ENCODE measurements around the gene GRID2.
"Not testable (repeated sequence)": the region's sequence is repeated elsewhere in the genome, so short reads cannot be mapped to it uniquely, and the experiment has no call there.

Gene GRID2

GRCh38 chr4:92444143-92444843 lies 140.5 kb downstream of the GRID2 start:
- not testable (repeated sequence) for DNase-seq

- no peak for DNase-seq
These were observed 141.4 kb downstream of the GRID2 start for GRCh38 chr4:92445127-92445526.

GRCh38 chr4:92447255-92447905 lies 143.6 kb downstream of the GRID2 start:
- DNase-seq, result no peak

GRCh38 chr4:92448176-92448575 lies 144.4 kb downstream of the GRID2 start:
- not testable (repeated sequence) for DNase-seq

- no peak for DNase-seq
These were observed 146.9 kb downstream of the GRID2 start for GRCh38 chr4:92450694-92451093.

- no peak for DNase-seq
These were observed 148.0 kb downstream of the GRID2 start for GRCh38 chr4:92451782-92452181.

- not testable (repeated sequence) for DNase-seq
These were observed 148.6 kb downstream of the GRID2 start for GRCh38 chr4:92452383-92452782.

GRCh38 chr4:92455329-92455839 lies 151.6 kb downstream of the GRID2 start:
- no peak for DNase-seq

GRCh38 chr4:92455951-92456350 lies 152.2 kb downstream of the GRID2 start:
- no peak for DNase-seq

GRCh38 chr4:92461732-92462131 lies 158.0 kb downstream of the GRID2 start:
- DNase-seq, result no peak

- no peak for DNase-seq
These were observed 173.5 kb downstream of the GRID2 start for GRCh38 chr4:92477298-92477697.

- DNase-seq, result no peak
These were observed 179.6 kb downstream of the GRID2 start for GRCh38 chr4:92483341-92483740.

GRCh38 chr4:92488496-92488895 lies 184.7 kb downstream of the GRID2 start:
- no peak for DNase-seq

- DNase-seq, result no peak
These were observed 193.4 kb downstream of the GRID2 start for GRCh38 chr4:92497141-92497540.

- DNase-seq, result no peak
These were observed 197.7 kb downstream of the GRID2 start for GRCh38 chr4:92501456-92501855.

GRCh38 chr4:92506933-92507332 lies 203.2 kb downstream of the GRID2 start:
- DNase-seq, result no peak

GRCh38 chr4:92514627-92515026 lies 210.9 kb downstream of the GRID2 start:
- DNase-seq, result no peak

GRCh38 chr4:92516450-92516849 lies 212.7 kb downstream of the GRID2 start:
- no peak for DNase-seq

- DNase-seq, result no peak
These were observed 216.0 kb downstream of the GRID2 start for GRCh38 chr4:92519727-92520126.

GRCh38 chr4:92520563-92520962 lies 216.8 kb downstream of the GRID2 start:
- DNase-seq, result no peak

- no peak for DNase-seq
These were observed 218.2 kb downstream of the GRID2 start for GRCh38 chr4:92521941-92522340.

- no peak for DNase-seq
These were observed 218.6 kb downstream of the GRID2 start for GRCh38 chr4:92522356-92522755.

GRCh38 chr4:92524131-92524530 lies 220.4 kb downstream of the GRID2 start:
- DNase-seq, result no peak

GRCh38 chr4:92528541-92528940 lies 224.8 kb downstream of the GRID2 start:
- DNase-seq, result no peak

- DNase-seq, result no peak
These were observed 225.7 kb downstream of the GRID2 start for GRCh38 chr4:92529510-92529909.
